ENCODE results near the gene PRRG2. TPM values are rescaled to one million over a fixed set of nuclear protein-coding genes. Genes with fewer than 3 reads are reported as not detected.

PRRG2 gene
- total and polyA plus RNA-seq, 2 of the 13 experiments (the other 11 are each of a cell fraction or from before 2014, with no cell fraction given) = 0.66 to 0.82 TPM

DNA sequence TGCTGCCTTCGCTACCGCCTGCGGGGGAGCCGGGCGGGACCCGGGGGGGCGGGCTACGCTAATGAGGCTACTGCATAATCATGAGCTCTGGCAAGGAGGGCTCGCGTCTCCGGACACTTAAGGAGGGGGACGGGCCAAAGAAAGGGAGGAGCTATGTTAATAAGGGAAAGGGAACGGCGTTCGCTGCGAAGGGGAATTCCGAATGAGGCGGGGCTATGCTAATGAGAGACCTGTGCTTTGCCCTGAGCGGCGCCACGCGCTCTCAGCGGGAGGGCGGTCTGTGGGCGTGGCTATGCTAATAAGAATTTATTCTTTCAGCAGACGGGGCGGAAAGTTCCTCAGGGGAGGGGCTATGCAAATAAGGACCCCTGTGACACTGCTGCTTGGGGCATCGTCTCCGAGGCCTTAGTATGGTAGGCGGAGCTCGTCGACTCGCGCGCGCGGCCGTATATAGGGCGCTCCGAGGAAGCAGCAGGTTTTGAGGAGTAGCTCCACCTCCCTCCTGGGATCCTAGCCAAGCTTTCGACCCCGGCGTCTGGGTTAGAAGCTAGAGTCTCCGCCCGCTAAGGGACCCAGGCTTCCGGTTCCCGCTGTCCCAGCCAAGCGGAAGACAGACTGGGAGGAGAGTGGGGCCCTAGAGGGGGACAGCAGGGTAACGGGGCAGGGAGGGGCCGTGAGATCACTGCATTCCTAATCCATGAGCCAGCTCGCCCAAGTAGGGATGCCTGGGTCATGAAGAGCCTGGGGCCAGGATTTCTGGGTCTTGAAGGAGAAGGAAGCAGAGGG, 59.2 kb downstream of the PRRG2 start, which contains the start of gene RRAS (continued):
- TF ChIP-seq NFKB2 (CRISPR knock-in tag; IDR thresholded peaks at IDR 0.05; ENCODE audit: borderline replicate concordance) = no peak
- TF ChIP-seq TBL1XR1 (IDR thresholded peaks at IDR 0.05; ENCODE audit: borderline replicate concordance, low read length, partially characterized antibody) = peak; percentile 30
- TF ChIP-seq ZNF775 (CRISPR knock-in tag; IDR thresholded peaks at IDR 0.05; ENCODE audit: borderline replicate concordance) = no peak
- TF ChIP-seq, protein P1, sequence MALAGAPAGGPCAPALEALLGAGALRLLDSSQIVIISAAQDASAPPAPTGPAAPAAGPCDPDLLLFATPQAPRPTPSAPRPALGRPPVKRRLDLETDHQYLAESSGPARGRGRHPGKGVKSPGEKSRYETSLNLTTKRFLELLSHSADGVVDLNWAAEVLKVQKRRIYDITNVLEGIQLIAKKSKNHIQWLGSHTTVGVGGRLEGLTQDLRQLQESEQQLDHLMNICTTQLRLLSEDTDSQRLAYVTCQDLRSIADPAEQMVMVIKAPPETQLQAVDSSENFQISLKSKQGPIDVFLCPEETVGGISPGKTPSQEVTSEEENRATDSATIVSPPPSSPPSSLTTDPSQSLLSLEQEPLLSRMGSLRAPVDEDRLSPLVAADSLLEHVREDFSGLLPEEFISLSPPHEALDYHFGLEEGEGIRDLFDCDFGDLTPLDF (CRISPR knock-in tag; IDR thresholded peaks at IDR 0.05) = 0 out of 2 replicates have a peak, but pooled peaks have one; percentile 56
- TF ChIP-seq PAX8 (CRISPR knock-in tag; IDR thresholded peaks at IDR 0.05; ENCODE audit: borderline replicate concordance) = no peak
- no peak for TF ChIP-seq ZNF253 (CRISPR knock-in tag; IDR thresholded peaks at IDR 0.05; ENCODE audit: borderline replicate concordance)
- no peak for TF ChIP-seq ZNF382 (CRISPR knock-in tag; IDR thresholded peaks at IDR 0.05; ENCODE audit: borderline replicate concordance)
- no peak for TF ChIP-seq ZNF7 (CRISPR knock-in tag; IDR thresholded peaks at IDR 0.05)
- no peak for TF ChIP-seq MED13 (CRISPR knock-in tag; IDR thresholded peaks at IDR 0.05)
- TF ChIP-seq, protein P2, sequence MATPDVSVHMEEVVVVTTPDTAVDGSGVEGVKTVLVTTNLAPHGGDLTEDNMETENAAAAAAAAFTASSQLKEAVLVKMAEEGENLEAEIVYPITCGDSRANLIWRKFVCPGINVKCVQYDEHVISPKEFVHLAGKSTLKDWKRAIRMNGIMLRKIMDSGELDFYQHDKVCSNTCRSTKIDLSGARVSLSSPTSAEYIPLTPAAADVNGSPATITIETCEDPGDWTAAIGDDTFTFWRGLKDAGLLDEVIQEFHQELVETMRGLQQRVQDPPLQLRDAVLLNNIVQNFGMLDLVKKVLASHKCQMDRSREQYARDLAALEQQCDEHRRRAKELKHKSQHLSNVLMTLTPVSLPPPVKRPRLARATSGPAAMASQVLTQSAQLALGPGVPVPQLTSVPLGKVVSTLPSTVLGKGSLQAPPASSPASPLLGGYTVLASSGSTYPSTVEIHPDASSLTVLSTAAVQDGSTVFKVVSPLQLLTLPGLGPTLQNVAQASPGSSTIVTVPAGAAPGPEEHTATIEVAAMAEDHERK (CRISPR knock-in tag; IDR thresholded peaks at IDR 0.05; ENCODE audit: low read depth) = no peak
- TF ChIP-seq, protein P3, sequence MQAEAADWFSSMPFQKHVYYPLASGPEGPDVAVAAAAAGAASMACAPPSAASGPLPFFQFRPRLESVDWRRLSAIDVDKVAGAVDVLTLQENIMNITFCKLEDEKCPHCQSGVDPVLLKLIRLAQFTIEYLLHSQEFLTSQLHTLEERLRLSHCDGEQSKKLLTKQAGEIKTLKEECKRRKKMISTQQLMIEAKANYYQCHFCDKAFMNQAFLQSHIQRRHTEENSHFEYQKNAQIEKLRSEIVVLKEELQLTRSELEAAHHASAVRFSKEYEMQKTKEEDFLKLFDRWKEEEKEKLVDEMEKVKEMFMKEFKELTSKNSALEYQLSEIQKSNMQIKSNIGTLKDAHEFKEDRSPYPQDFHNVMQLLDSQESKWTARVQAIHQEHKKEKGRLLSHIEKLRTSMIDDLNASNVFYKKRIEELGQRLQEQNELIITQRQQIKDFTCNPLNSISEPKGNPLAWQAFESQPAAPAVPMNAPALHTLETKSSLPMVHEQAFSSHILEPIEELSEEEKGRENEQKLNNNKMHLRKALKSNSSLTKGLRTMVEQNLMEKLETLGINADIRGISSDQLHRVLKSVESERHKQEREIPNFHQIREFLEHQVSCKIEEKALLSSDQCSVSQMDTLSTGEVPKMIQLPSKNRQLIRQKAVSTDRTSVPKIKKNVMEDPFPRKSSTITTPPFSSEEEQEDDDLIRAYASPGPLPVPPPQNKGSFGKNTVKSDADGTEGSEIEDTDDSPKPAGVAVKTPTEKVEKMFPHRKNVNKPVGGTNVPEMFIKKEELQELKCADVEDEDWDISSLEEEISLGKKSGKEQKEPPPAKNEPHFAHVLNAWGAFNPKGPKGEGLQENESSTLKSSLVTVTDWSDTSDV (CRISPR knock-in tag; IDR thresholded peaks at IDR 0.05) = no peak; the same call in 1 of the 2 replicates
- TF ChIP-seq SRSF4 (IDR thresholded peaks at IDR 0.05; ENCODE audit: low read depth, low read length, poor library complexity, severe bottlenecking) = no peak
- TF ChIP-seq ZNF761 (CRISPR knock-in tag; conservative IDR thresholded peaks at IDR 0.05) = no peak
- TF ChIP-seq RFX3 (CRISPR knock-in tag; IDR thresholded peaks at IDR 0.05) = no peak
- TF ChIP-seq PAF1 (CRISPR knock-in tag; IDR thresholded peaks at IDR 0.05) = no peak
- peak; percentile 91 for TF ChIP-seq TEAD3 (CRISPR knock-in tag; optimal IDR thresholded peaks at IDR 0.05; ENCODE audit: borderline replicate concordance)
- no peak for TF ChIP-seq KLF6 (CRISPR knock-in tag; IDR thresholded peaks at IDR 0.05)
- TF ChIP-seq ARID2 (CRISPR knock-in tag; IDR thresholded peaks at IDR 0.05; ENCODE audit: borderline replicate concordance) = no peak
- TF ChIP-seq, protein P4, sequence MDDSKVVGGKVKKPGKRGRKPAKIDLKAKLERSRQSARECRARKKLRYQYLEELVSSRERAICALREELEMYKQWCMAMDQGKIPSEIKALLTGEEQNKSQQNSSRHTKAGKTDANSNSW (CRISPR knock-in tag; IDR thresholded peaks at IDR 0.05; ENCODE audit: borderline replicate concordance) = no peak; the same call in 1 of the 2 replicates
- peak; percentile 21; the same call in 1 of the 2 replicates for TF ChIP-seq ZFY (CRISPR knock-in tag; IDR thresholded peaks at IDR 0.05)
- TF ChIP-seq WIZ (CRISPR knock-in tag; IDR thresholded peaks at IDR 0.05) = no peak
- TF ChIP-seq ZNF557 (CRISPR knock-in tag; IDR thresholded peaks at IDR 0.05) = no peak
- no peak for TF ChIP-seq SYNCRIP (IDR thresholded peaks at IDR 0.05; ENCODE audit: insufficient read depth, low read depth, low read length)
- TF ChIP-seq TGIF2 (CRISPR knock-in tag; IDR thresholded peaks at IDR 0.05) = no peak
- TF ChIP-seq RCOR2 (CRISPR knock-in tag; IDR thresholded peaks at IDR 0.05) = no peak

Data from HepG2 (cell line).